Measurements from ENCODE around the gene USH1C. TPM values are rescaled to one million over a fixed set of nuclear protein-coding genes. Genes with fewer than 3 reads are reported as not detected.

The USH1C gene
- total RNA-seq, 1 donor from 2014 or later: 0.72 TPM

DNA sequence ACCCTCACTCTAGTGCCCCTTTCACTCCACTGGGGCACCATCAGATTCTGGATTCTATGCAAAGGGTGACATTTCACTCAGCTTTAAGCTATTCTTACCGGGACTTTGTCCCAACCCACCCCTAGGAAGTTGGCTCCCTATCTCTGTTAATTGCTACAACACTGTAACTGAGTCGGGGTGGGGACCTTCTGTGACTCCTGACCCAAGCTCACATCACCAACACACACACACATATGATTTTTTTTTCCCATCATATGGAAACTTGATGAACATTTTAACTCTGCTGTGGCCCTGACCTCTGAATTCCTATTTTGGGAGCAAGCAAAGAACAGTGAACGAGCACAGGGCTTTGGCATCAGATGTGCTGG lies 16.6 kb downstream of the USH1C start:
- TF ChIP-seq, protein P1, sequence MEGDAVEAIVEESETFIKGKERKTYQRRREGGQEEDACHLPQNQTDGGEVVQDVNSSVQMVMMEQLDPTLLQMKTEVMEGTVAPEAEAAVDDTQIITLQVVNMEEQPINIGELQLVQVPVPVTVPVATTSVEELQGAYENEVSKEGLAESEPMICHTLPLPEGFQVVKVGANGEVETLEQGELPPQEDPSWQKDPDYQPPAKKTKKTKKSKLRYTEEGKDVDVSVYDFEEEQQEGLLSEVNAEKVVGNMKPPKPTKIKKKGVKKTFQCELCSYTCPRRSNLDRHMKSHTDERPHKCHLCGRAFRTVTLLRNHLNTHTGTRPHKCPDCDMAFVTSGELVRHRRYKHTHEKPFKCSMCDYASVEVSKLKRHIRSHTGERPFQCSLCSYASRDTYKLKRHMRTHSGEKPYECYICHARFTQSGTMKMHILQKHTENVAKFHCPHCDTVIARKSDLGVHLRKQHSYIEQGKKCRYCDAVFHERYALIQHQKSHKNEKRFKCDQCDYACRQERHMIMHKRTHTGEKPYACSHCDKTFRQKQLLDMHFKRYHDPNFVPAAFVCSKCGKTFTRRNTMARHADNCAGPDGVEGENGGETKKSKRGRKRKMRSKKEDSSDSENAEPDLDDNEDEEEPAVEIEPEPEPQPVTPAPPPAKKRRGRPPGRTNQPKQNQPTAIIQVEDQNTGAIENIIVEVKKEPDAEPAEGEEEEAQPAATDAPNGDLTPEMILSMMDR (IDR thresholded peaks at IDR 0.05): no peak
- no peak for DNase-seq (ENCODE audit: low spot score)
- Mint-ChIP-seq H3K4me3 (ENCODE audit: unreplicated experiment) (no peak overlapping the region), H3K27ac (ENCODE audit: unreplicated experiment) (no peak overlapping the region), H3K9me3 (ENCODE audit: low read depth) (no peaks in the 10 kb centered on the region), H3K36me3 (ENCODE audit: low read depth) (peaks cover 1% of the 10 kb centered on the region), H3K4me1 (ENCODE audit: low read depth) (peaks cover 38% of the 10 kb centered on the region), H3K27me3 (ENCODE audit: low read depth) (peaks cover 8% of the 10 kb centered on the region)

DNA sequence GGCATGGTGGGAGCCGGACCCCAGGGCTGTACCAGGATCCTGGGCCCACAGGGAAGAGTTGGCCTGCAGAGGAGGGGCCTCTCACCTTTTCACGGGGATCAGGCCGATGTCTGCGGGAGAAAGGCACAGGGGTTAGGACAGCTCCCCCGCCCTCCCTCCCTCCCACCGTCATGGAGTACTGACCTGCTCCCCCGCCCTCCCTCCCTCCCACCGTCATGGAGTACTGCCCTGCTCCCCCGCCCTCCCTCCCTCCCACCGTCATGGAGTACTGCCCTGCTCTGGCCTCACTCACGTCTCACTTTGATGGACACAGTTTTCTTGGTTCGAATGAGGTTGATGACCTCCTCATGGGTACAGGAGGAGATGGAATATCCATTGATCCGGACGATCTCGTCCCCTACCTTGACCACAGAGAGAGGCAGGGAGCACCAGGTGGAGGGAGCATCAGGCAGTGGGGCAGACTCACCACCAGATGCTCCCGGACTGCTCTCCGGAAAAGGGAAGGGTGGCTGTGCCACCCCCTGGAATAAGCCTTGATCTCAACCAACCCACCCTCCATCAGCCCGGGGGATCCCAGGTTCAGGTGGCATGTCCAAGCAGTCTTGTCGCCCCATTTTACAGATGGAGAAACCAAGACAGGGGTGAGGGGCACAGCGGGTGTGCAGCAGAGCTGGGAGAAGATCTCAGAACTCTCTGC lies 17.1 kb downstream of the USH1C start:
- H3K4me3 Mint-ChIP-seq (ENCODE audit: unreplicated experiment): no peak overlapping the region
- H3K36me3 Mint-ChIP-seq (ENCODE audit: low read depth): peaks cover 1% of the 10 kb centered on the region
- TF ChIP-seq, protein P1 (IDR thresholded peaks at IDR 0.05): no peak
- H3K4me1 Mint-ChIP-seq (ENCODE audit: low read depth): peaks cover 34% of the 10 kb centered on the region
- no peak overlapping the region for H3K27ac Mint-ChIP-seq (ENCODE audit: unreplicated experiment)
- no peaks in the 10 kb centered on the region for H3K9me3 Mint-ChIP-seq (ENCODE audit: low read depth)
- H3K27me3 Mint-ChIP-seq (ENCODE audit: low read depth): peaks cover 8% of the 10 kb centered on the region
- DNase-seq (ENCODE audit: low spot score): peak; percentile 68

DNA sequence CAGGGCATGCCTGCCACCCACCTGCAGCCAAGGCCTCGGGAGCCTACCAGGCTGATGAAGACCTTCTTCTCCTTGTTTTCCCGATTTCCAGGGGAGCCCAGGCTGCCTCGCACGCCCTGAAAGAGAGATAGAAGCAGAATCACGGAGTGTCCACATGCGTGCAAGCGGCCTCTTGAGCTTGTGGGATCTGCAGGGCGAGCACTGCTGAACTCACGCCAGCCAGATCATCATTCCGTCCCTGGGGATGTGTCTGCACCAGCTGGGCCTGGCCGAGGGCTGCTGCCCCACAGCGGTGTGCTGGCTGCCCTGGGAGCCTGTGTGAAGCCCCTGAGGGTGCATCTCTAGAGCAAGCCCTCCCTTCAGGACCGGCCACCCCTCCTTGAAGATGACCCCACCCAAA lies 17.9 kb downstream of the USH1C start:
- peaks cover 10% of the 10 kb centered on the region for H3K27me3 Mint-ChIP-seq (ENCODE audit: low read depth)
- no peaks in the 10 kb centered on the region for H3K9me3 Mint-ChIP-seq (ENCODE audit: low read depth)
- TF ChIP-seq, protein P1 (IDR thresholded peaks at IDR 0.05): no peak
- peak; percentile 65 for DNase-seq (ENCODE audit: low spot score)
- H3K27ac Mint-ChIP-seq (ENCODE audit: unreplicated experiment): no peak overlapping the region
- peaks cover 1% of the 10 kb centered on the region for H3K36me3 Mint-ChIP-seq (ENCODE audit: low read depth)
- peaks cover 27% of the 10 kb centered on the region for H3K4me1 Mint-ChIP-seq (ENCODE audit: low read depth)
- no peak overlapping the region for H3K4me3 Mint-ChIP-seq (ENCODE audit: unreplicated experiment)

DNA sequence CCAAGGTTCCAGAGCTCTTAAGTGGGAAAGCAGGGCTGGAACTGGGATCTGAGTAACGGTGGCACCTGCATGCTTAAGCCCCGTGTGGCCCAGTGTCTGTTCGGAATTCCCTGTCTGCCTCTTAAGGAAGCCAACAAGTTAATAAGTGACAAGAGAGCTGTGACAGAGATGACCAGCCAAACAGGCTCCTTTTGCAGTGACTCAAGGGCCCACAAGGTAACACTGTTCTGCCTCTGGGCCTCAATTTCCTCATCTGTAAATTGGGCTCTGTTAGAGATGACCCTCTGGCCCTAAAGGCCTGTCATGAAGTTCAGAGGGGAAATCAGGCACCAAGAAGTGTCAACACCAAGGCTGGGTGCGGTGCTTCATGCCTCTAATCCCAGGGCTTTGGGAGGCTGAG lies 18.6 kb downstream of the USH1C start:
- TF ChIP-seq, protein P1 (IDR thresholded peaks at IDR 0.05): no peak
- peak; percentile 19 for DNase-seq (ENCODE audit: low spot score)
- peaks cover 12% of the 10 kb centered on the region for H3K27me3 Mint-ChIP-seq (ENCODE audit: low read depth)
- no peaks in the 10 kb centered on the region for H3K9me3 Mint-ChIP-seq (ENCODE audit: low read depth)
- peaks cover 25% of the 10 kb centered on the region for H3K4me1 Mint-ChIP-seq (ENCODE audit: low read depth)
- peaks cover 1% of the 10 kb centered on the region for H3K36me3 Mint-ChIP-seq (ENCODE audit: low read depth)
- no peak overlapping the region for H3K4me3 Mint-ChIP-seq (ENCODE audit: unreplicated experiment)
- H3K27ac Mint-ChIP-seq (ENCODE audit: unreplicated experiment): no peak overlapping the region

DNA sequence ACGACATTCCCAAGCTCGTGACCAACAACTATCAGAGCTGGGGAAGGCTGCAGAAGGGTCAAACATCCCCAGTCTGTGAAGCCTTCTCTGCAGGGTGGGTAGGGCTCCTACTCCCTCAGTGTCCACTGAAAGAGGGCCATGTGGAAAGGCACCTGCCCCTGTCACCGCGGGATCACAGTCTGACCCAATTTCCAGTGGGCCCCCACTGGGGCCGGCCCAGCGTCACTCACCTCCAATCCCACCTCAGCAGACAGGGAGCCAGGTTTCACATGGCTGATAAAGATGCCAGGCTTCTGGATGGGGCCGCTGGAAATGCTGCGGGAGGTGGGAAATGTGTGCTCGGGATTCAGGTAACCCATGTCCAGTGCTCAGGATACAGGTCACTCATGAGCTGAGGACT lies 20.0 kb downstream of the USH1C start:
- Mint-ChIP-seq H3K27me3 (ENCODE audit: low read depth) (peaks cover 14% of the 10 kb centered on the region), H3K36me3 (ENCODE audit: low read depth) (peaks cover 1% of the 10 kb centered on the region), H3K9me3 (ENCODE audit: low read depth) (no peaks in the 10 kb centered on the region), H3K4me3 (ENCODE audit: unreplicated experiment) (no peak overlapping the region), H3K4me1 (ENCODE audit: low read depth) (peaks cover 13% of the 10 kb centered on the region), H3K27ac (ENCODE audit: unreplicated experiment) (no peak overlapping the region)
- DNase-seq (ENCODE audit: low spot score): peak; percentile 60
- TF ChIP-seq, protein P1 (IDR thresholded peaks at IDR 0.05): no peak
